Bronchial epithelial cell (primary cell): ENCODE data around the gene WASL. TPM values are rescaled to one million over a fixed set of nuclear protein-coding genes. Genes with fewer than 3 reads are reported as not detected.
"Not testable (repeated sequence)": the region's sequence is repeated elsewhere in the genome, so short reads cannot be mapped to it uniquely, and the experiment has no call there.

Source experiments
- DNase-seq: peaks from one replicate; pipeline ENCODE4 v3.0.0-alpha.2; 2010; ENCODE audit warnings: low read depth
- FAIRE-seq: peaks from 2 replicates; lab custom pipeline; 2011; peaks lifted over from hg19 to GRCh38; lab: Jason Lieb, UNC
- H3K27me3 ChIP-seq: 2 replicates; pipeline ENCODE4 v1.5.1; 2011; ENCODE audit warnings: low read length; ENCODE audit not compliant: control insufficient read depth, insufficient read depth
- H3K36me3 ChIP-seq: 2 replicates; pipeline ENCODE4 v1.5.1; 2011; ENCODE audit warnings: low read length; ENCODE audit not compliant: control insufficient read depth, insufficient read depth
- H3K4me3 ChIP-seq: 2 replicates; pipeline ENCODE4 v1.5.1; 2011; ENCODE audit warnings: mild to moderate bottlenecking, low read depth, low read length, control low read depth
- CTCF ChIP-seq: IDR thresholded peaks from 2 replicates; pipeline ENCODE4 v1.5.1; 2011; ENCODE audit warnings: mild to moderate bottlenecking, moderate library complexity, low read length, control low read depth, inconsistent platforms; ENCODE audit not compliant: insufficient read depth, severe bottlenecking
- total RNA-seq: library from RNA; depleted of rRNA; stranded (reverse); fragments of >200 nt; gene quantifications from 2 replicates; pipeline ENCODE4 v1.2.1, GENCODE V29; 2014

Gene WASL
- total RNA-seq, 1 donor from 2014 or later, result 15.0 TPM

GRCh38 chr7:123784263-123784662, 35.5 kb upstream of the WASL start:
- FAIRE-seq, result no peak
- no peak overlapping the region for H3K4me3 ChIP-seq
- peak; percentile 18 for DNase-seq
- H3K27me3 ChIP-seq, result no peaks in the 10 kb centered on the region
- H3K36me3 ChIP-seq, result no peaks in the 10 kb centered on the region
- no peak for TF ChIP-seq CTCF

GRCh38 chr7:123783820-123784219, 35.0 kb upstream of the WASL start:
- Histone ChIP-seq H3K4me3 (no peak overlapping the region), H3K27me3 (no peaks in the 10 kb centered on the region), H3K36me3 (no peaks in the 10 kb centered on the region)
- DNase-seq, result peak; percentile 73
- no peak for TF ChIP-seq CTCF
- FAIRE-seq, result no peak

GRCh38 chr7:123782071-123782798, 33.4 kb upstream of the WASL start:
- no peaks in the 10 kb centered on the region for H3K27me3 ChIP-seq
- no peak for DNase-seq
- no peak for FAIRE-seq
- H3K36me3 ChIP-seq, result no peaks in the 10 kb centered on the region
- H3K4me3 ChIP-seq, result no peak overlapping the region
- TF ChIP-seq CTCF, result no peak

GRCh38 chr7:123780472-123780871, 31.7 kb upstream of the WASL start:
- DNase-seq, FAIRE-seq, H3K27me3 ChIP-seq, H3K36me3 ChIP-seq, H3K4me3 ChIP-seq: not testable (repeated sequence)

GRCh38 chr7:123774496-123774895, 25.7 kb upstream of the WASL start:
- no peak for DNase-seq
- FAIRE-seq, result no peak
- H3K4me3 ChIP-seq, result no peak overlapping the region
- no peak for TF ChIP-seq CTCF
- no peaks in the 10 kb centered on the region for H3K27me3 ChIP-seq
- no peaks in the 10 kb centered on the region for H3K36me3 ChIP-seq

GRCh38 chr7:123773481-123773880, 24.7 kb upstream of the WASL start:
- peak; percentile 92 for DNase-seq
- H3K27me3 ChIP-seq, result no peaks in the 10 kb centered on the region
- no peak for FAIRE-seq
- no peak for TF ChIP-seq CTCF
- no peak overlapping the region for H3K4me3 ChIP-seq
- no peaks in the 10 kb centered on the region for H3K36me3 ChIP-seq
